ENCODE measurements around the gene TMF1. TPM values are rescaled to one million over a fixed set of nuclear protein-coding genes. Genes with fewer than 3 reads are reported as not detected.

The TMF1 gene
- polyA plus RNA-seq, 1 of the 3 experiments (the other 2 are of a cell fraction) = 3.2 TPM

DNA sequence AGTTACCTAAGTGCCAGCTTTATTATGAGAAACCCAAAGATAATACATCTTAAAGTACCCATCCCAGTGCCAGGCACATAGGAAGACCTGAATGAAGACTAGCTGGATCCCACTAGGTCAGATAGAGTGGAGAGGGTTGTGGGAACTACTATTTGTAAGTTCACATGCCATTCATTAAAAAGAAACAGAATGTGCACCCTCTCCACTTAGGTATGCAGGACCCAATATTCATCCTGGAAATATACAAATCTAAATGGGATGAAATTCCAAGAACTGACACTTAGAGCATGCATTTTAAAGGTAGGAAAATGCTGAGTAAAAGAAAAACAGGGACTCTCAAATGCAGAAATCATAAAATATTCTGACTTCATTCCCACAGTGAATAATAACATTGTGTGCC lies 53.0 kb downstream of the TMF1 start:
- H3K9me2 ChIP-seq = no peaks in the 10 kb centered on the region
- H3K9ac ChIP-seq = no peak overlapping the region
- no peaks in the 10 kb centered on the region for H3K4me1 ChIP-seq (ENCODE audit: control insufficient read depth in 1 of 2, insufficient read depth in 2 of 2, low read depth in 1 of 2, low read length in 1 of 2)
- no peak overlapping the region for H3K4me3 ChIP-seq (ENCODE audit: low read depth in 2 of 2, low read length in 1 of 2)
- H4K20me1 ChIP-seq (ENCODE audit: insufficient read depth) = no peaks in the 10 kb centered on the region
- no peak overlapping the region for H3K4me2 ChIP-seq
- no peaks in the 10 kb centered on the region for H3K27me3 ChIP-seq (ENCODE audit: insufficient read depth)
- CTCF ChIA-PET = interaction anchor here (0.9 to 1.5 kb wide), 4 partner anchors 8 to 411 kb away, joined by 3 to 4 read pairs (median 4); partner anchors contain the start of gene EOGT
- no peak overlapping the region for H2AFZ ChIP-seq (ENCODE audit: low read depth)
- peaks cover 42 to 62% of the 10 kb centered on the region in 2 experiments for H3K36me3 ChIP-seq (replicated peaks in 1 of 2; ENCODE audit: control insufficient read depth in 1 of 2, insufficient read depth in 2 of 2, low read length in 1 of 2)
- H3K79me2 ChIP-seq (ENCODE audit: insufficient read depth) = no peaks in the 10 kb centered on the region
- no peak for TF ChIP-seq YY1 (IDR thresholded peaks at IDR 0.05; ENCODE audit: low read depth)
- H3K27ac ChIP-seq (ENCODE audit: low read depth in 2 of 2, low read length in 1 of 2) = peak overlapping the region in 1 of 2 experiments; percentile 38; a peak in 1 of 4 replicates
- H3K9me3 ChIP-seq = no peaks in the 10 kb centered on the region
- DNase-seq = no peak
- H3F3A ChIP-seq (replicated peaks; ENCODE audit: insufficient read depth) = no peaks in the 10 kb centered on the region
- POLR2A ChIA-PET = no interaction called here

DNA sequence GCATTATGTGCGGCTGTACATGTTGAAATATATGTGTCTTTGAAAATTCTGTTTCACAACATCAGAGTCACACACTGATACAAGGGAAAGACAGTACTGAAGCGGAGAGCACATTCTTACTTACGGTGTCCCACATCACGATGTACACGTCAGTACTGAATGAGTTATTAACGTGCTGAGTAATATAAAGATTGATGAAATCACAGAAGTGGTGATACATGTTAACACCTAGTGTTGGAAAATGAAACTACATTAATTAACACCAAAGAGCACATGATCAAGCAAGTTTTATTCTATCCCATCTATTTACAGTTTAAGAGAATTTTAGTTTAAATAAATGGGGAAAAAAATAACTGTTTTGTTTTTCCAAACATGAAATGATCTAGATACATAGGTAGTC lies 54.2 kb downstream of the TMF1 start:
- H2AFZ ChIP-seq (ENCODE audit: low read depth) = no peak overlapping the region
- POLR2A ChIA-PET = no interaction called here

More for the DNA sequence above, 54.2 kb downstream of the TMF1 start:
- Histone ChIP-seq H3K79me2 (ENCODE audit: insufficient read depth) (no peaks in the 10 kb centered on the region), H3K4me2 (no peak overlapping the region), H3K4me1 (ENCODE audit: control insufficient read depth in 1 of 2, insufficient read depth in 2 of 2, low read depth in 1 of 2, low read length in 1 of 2) (no peaks in the 10 kb centered on the region), H3K9ac (no peak overlapping the region), H3K36me3 (replicated peaks in 1 of 2; ENCODE audit: control insufficient read depth in 1 of 2, insufficient read depth in 2 of 2, low read length in 1 of 2) (peaks cover 35 to 62% of the 10 kb centered on the region in 2 experiments), H3K9me3 (no peaks in the 10 kb centered on the region), H3K27ac (ENCODE audit: low read depth in 2 of 2, low read length in 1 of 2) (no peak overlapping the region), H3K4me3 (ENCODE audit: low read depth in 2 of 2, low read length in 1 of 2) (no peak overlapping the region), H4K20me1 (ENCODE audit: insufficient read depth) (no peaks in the 10 kb centered on the region), H3K27me3 (ENCODE audit: insufficient read depth) (no peaks in the 10 kb centered on the region), H3K9me2 (no peaks in the 10 kb centered on the region), H3F3A (replicated peaks; ENCODE audit: insufficient read depth) (no peaks in the 10 kb centered on the region)
- no peak for DNase-seq
- 97% methylated on average over 6 of the region's 6 CpGs for WGBS (ENCODE audit: low lambda C conversion rate)
- CTCF ChIA-PET = no interaction called here
- TF ChIP-seq ELF1 (IDR thresholded peaks at IDR 0.05) (no peak), YY1 (IDR thresholded peaks at IDR 0.05; ENCODE audit: low read depth) (no peak), USF2 (IDR thresholded peaks at IDR 0.05; ENCODE audit: borderline replicate concordance, low read depth, low read length) (no peak), TCF12 (IDR thresholded peaks at IDR 0.05) (no peak), PBX3 (IDR thresholded peaks at IDR 0.05) (no peak), RXRA (IDR thresholded peaks at IDR 0.05; ENCODE audit: borderline replicate concordance, low read depth) (no peak), TEAD4 (IDR thresholded peaks at IDR 0.05; ENCODE audit: borderline replicate concordance, insufficient read depth) (no peak)
- TF ChIP-seq, protein P1, sequence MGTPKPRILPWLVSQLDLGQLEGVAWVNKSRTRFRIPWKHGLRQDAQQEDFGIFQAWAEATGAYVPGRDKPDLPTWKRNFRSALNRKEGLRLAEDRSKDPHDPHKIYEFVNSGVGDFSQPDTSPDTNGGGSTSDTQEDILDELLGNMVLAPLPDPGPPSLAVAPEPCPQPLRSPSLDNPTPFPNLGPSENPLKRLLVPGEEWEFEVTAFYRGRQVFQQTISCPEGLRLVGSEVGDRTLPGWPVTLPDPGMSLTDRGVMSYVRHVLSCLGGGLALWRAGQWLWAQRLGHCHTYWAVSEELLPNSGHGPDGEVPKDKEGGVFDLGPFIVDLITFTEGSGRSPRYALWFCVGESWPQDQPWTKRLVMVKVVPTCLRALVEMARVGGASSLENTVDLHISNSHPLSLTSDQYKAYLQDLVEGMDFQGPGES (IDR thresholded peaks at IDR 0.05; ENCODE audit: low read depth, low read length) = no peak
